Measurements from ENCODE around the gene RAPGEF3. TPM values are rescaled to one million over a fixed set of nuclear protein-coding genes. Genes with fewer than 3 reads are reported as not detected.

The RAPGEF3 gene
- total and polyA plus RNA-seq, 9 donors: 16.9 to 132 (median 83.5) TPM

GRCh38 chr12:47771304-47771703 is 12.6 kb upstream of the RAPGEF3 start:
- intact Hi-C loops (cut with DNase I): no loop called here
- no peak for DNase-seq
- Histone ChIP-seq H3K27ac (no peak overlapping the region), H3K4me3 (no peak overlapping the region), H3K27me3 (no peaks in the 10 kb centered on the region), H3K36me3 (no peaks in the 10 kb centered on the region), H3K9me3 (no peaks in the 10 kb centered on the region), H3K4me1 (ENCODE audit: insufficient read depth) (peaks cover 30% of the 10 kb centered on the region)
- WGBS, 3 donors: 91 to 94% (median 92%) methylated on average over 6 of the region's 6 CpGs
- no peak for TF ChIP-seq POLR2A (IDR thresholded peaks at IDR 0.05)
- no peak for TF ChIP-seq EP300 (IDR thresholded peaks at IDR 0.05)
- no peak for TF ChIP-seq CTCF (IDR thresholded peaks at IDR 0.05)

- H3K36me3 ChIP-seq: no peaks in the 10 kb centered on the region
- no peak for DNase-seq
- intact Hi-C loops (cut with DNase I): no loop called here
- WGBS, 3 donors: 46 to 57% (median 50%) methylated on average over 3 of the region's 3 CpGs
- H3K27me3 ChIP-seq: no peaks in the 10 kb centered on the region
- no peaks in the 10 kb centered on the region for H3K9me3 ChIP-seq
- H3K27ac ChIP-seq: peak overlapping the region in 1 of 2 donors; percentile 41
- no peak overlapping the region for H3K4me3 ChIP-seq
- H3K4me1 ChIP-seq (ENCODE audit: insufficient read depth): peaks cover 21% of the 10 kb centered on the region
- TF ChIP-seq EP300 (IDR thresholded peaks at IDR 0.05) (peak; percentile 12), POLR2A (IDR thresholded peaks at IDR 0.05) (no peak)
These were observed 11.5 kb upstream of the RAPGEF3 start for GRCh38 chr12:47770086-47770726.

- intact Hi-C loops (cut with DNase I): no loop called here
- H3K27ac ChIP-seq: peak overlapping the region in 1 of 2 donors; percentile 41
These were observed 10.8 kb upstream of the RAPGEF3 start for GRCh38 chr12:47769234-47770085.

GRCh38 chr12:47768323-47768811 is 9.7 kb upstream of the RAPGEF3 start:
- WGBS, 3 donors: 11 to 33% (median 12%) methylated on average over 2 of the region's 2 CpGs
- DNase-seq: no peak
- intact Hi-C loops (cut with DNase I): no loop called here
- no peaks in the 10 kb centered on the region for H3K27me3 ChIP-seq
- TF ChIP-seq POLR2A (IDR thresholded peaks at IDR 0.05): no peak
- TF ChIP-seq EP300 (IDR thresholded peaks at IDR 0.05): no peak
- no peak for TF ChIP-seq CTCF (IDR thresholded peaks at IDR 0.05)
- H3K36me3 ChIP-seq: no peaks in the 10 kb centered on the region
- H3K4me1 ChIP-seq (ENCODE audit: insufficient read depth): peaks cover 18% of the 10 kb centered on the region
- no peaks in the 10 kb centered on the region for H3K9me3 ChIP-seq
- no peak overlapping the region for H3K4me3 ChIP-seq
- H3K27ac ChIP-seq: peak overlapping the region in 1 of 2 donors; percentile 35

More at GRCh38 chr12:47769234-47770085, 10.8 kb upstream of the RAPGEF3 start:
- H3K4me3 ChIP-seq: no peak overlapping the region
- H3K36me3 ChIP-seq: no peaks in the 10 kb centered on the region
- no peaks in the 10 kb centered on the region for H3K27me3 ChIP-seq
- H3K9me3 ChIP-seq: no peaks in the 10 kb centered on the region
- DNase-seq: no peak
- WGBS, 3 donors: 74 to 81% (median 79%) methylated on average over 4 of the region's 4 CpGs
- TF ChIP-seq CTCF (IDR thresholded peaks at IDR 0.05) (no peak), POLR2A (IDR thresholded peaks at IDR 0.05) (no peak), EP300 (IDR thresholded peaks at IDR 0.05) (no peak)
- peaks cover 15% of the 10 kb centered on the region for H3K4me1 ChIP-seq (ENCODE audit: insufficient read depth)
